IPS-18c (cell line): Measurements from ENCODE around the gene FBXL7.

ENCODE experiments used
- H3K4me3 ChIP-seq: 2 replicates; pipeline ENCODE4 v1.7.0; 2013; ENCODE audit warnings: low read depth, mild to moderate bottlenecking, low read length, moderate library complexity; ENCODE audit not compliant: insufficient read depth
- H3K9me3 ChIP-seq: one replicate; pipeline ENCODE4 v1.6.1; 2013; ENCODE audit warnings: mild to moderate bottlenecking, low read length, moderate library complexity; ENCODE audit not compliant: control insufficient read depth, insufficient read depth

FBXL7 gene

GRCh38 chr5:15727375-15727774 is 227.4 kb downstream of the FBXL7 start:
- Histone ChIP-seq H3K4me3 (no peak overlapping the region), H3K9me3 (no peaks in the 10 kb centered on the region)

DNA sequence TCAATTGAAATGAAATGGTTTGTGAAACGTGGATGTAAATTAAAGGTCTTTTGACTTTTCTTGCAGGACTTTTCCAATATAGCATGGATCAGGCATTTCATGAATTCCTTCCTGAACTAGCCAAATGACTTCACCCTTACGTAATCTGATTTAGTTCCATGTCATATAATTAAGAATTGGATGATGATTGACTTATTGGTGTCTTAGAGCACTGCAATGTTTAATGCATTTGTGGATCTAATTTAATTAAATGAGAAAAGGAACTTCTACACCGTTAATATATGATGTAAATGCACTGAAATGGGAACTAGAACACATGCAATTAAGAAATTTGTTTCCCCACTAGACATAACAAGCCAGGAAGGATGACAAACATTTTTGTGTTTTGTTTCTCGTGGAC is 228.8 kb downstream of the FBXL7 start:
- no peak overlapping the region for H3K4me3 ChIP-seq
- no peaks in the 10 kb centered on the region for H3K9me3 ChIP-seq

DNA sequence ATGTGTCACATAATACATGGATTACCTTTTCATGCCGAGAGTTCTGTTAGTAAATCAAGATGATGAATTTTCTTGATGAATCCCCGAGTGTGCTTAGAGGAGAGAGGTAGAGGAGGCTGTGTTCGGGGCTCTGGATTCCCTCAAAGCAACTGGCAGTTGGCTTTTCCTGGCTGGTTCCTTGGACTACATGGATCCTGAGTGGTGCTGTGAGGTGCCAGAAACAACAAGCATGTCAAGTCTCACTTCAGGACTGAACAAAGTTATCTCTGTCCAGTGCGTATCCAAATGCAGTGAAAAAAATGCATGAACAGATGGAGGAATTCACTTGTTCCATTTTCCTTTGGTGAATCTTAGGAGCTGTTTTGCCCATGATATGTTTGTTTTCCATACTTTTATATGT is 231.7 kb downstream of the FBXL7 start:
- Histone ChIP-seq H3K4me3 (no peak overlapping the region), H3K9me3 (no peaks in the 10 kb centered on the region)

GRCh38 chr5:15734058-15734457 is 234.1 kb downstream of the FBXL7 start:
- Histone ChIP-seq H3K4me3 (no peak overlapping the region), H3K9me3 (no peaks in the 10 kb centered on the region)

DNA sequence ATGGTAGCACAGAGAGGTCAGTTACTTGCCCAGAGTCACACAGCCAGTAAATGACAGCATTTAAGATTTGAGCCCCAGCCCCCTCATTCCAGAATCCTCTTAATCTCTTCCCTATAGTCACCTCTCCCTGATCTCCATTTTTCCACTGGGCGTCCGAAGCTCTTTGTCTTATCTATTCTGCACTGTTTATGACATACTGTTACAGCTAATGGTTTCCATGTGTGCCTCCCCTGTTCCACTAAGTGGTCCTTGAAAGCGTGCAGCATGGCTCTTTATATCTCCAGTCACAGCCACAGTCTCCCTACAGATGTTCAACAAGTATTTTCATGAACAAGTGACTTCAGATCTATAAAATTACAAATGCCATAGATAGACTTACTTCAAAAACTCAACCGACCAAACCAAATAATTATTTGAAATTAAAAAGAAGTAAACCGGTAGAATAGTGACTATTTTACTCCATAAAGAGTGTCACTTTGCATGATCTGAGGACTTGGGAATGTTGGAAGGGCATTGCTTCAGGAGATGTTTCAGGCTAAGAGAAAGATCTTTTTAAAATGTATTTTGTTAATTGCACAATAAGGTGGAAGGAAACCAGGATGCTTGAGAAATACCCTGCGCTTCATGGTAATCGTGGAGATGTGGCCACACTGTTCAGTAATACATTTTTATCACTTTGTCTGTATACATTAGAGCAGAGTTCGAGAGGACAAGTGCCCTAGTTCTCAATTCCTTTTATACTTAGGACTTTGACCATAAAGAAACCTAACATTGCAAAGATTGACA is 237.2 kb downstream of the FBXL7 start:
- Histone ChIP-seq H3K9me3 (no peaks in the 10 kb centered on the region), H3K4me3 (no peak overlapping the region)

DNA sequence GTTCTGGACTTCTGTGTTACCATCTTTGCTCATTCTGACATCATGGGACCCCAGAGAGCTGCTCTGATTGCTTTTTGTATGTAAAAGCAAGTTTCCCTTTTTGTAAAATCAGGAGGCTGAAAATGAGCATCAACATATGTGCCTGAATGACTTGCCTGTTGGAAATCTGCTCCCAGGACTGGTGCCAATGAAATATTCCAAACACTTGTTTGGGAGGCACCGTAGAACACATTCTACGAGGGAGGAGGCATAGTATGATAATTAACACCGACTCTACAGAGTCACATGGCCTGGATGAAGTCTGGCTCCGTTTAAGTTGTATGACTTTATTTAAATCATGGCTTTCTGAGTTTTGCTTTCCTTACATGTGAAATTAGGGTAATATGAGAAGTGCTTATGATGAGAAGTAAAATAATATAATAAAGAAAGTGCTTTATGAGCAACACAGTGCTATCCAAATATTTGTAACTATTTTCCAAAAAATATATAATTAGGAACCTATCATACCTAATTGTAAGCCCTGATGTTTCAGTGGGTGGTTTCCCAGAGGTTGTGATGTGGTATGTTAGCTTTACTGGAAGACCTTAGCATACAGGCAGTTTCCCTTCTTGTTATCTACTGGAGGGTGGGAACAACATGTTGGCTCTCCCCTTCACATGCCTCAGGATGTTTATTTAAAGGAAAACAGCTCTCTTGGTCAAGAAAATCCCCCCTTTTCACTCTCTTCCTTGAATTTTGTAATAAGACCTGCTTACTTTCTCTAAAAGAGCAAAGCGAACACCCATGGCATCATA is 238.1 kb downstream of the FBXL7 start:
- H3K9me3 ChIP-seq = peaks cover 3% of the 10 kb centered on the region
- no peak overlapping the region for H3K4me3 ChIP-seq

DNA sequence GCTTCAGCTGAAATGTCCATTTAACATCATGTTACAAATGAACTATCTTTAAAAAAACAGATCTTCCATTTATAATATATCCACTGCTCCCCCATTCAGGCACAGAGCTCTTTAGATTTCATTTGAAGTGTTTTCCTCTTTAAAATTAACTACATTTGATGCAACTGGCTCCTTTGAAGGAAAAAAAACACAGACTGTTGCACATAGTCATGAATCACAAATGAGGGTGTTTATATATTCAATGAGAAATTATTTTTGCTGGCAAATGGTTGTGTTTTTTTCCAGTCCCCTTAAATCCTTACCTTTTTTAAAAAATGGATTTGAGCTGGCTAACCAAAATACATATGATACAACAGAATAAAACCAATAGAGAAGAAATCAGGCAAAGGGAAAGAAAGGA is 240.4 kb downstream of the FBXL7 start:
- H3K9me3 ChIP-seq = peaks cover 10% of the 10 kb centered on the region
- no peak overlapping the region for H3K4me3 ChIP-seq

- Histone ChIP-seq H3K9me3 (peaks cover 13% of the 10 kb centered on the region), H3K4me3 (no peak overlapping the region)
Measured at GRCh38 chr5:15741591-15741990, 241.6 kb downstream of the FBXL7 start.

- peaks cover 13% of the 10 kb centered on the region for H3K9me3 ChIP-seq
- H3K4me3 ChIP-seq = no peak overlapping the region
Measured at GRCh38 chr5:15746833-15747232, 246.9 kb downstream of the FBXL7 start.

- no peak overlapping the region for H3K4me3 ChIP-seq
- H3K9me3 ChIP-seq = peaks cover 8% of the 10 kb centered on the region
Measured at GRCh38 chr5:15748266-15748665, 248.3 kb downstream of the FBXL7 start.

DNA sequence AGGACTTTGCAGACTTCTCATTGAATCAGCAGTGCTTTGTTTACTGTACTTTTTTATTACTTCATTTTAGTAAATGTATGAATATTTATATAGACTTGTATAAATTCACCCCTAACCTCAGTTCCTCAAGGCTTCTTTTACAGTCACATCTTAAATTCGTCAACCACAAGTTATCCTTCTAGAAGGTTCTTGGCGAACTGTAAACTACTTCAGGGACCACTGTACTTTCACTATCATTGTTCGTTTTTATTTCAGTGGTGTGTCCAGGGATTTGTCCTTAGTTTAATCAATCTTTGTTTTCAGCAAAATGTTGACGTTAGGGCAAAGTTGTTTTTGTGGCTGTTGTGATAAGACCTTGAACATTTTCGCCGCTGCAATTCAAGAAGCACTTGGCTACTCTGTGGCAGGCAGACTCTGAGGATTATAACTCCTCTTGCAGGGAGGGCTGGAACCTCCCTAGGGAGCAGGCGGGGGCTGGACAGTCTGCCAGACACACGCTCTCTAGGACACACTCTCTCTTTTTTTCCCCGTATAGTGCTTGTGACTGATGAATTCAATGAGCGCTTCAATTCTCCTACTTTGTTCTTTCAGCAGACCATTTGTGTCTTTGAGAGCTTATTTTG is 252.8 kb downstream of the FBXL7 start:
- Histone ChIP-seq H3K4me3 (no peak overlapping the region), H3K9me3 (no peaks in the 10 kb centered on the region)

GRCh38 chr5:15753752-15754151 is 253.8 kb downstream of the FBXL7 start:
- Histone ChIP-seq H3K4me3 (no peak overlapping the region), H3K9me3 (no peaks in the 10 kb centered on the region)

DNA sequence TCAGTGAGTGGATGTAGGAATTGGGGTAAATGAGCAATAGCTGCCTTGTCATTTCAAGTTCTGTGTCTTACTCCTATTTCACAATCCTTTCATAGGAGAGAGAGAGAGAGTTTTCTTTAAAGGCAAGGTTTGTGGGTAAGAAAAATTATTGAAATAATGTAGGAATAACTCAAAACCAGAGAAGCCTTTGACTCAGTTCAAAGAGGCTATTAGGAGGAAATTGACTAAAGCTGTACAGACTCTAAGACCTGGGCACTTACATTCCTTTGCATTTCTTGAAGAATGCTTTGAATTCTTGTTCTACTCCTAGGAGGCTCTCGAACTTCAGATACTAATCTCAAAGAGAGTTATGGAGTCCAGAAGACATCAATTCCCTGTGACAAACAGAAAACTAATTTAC is 257.1 kb downstream of the FBXL7 start:
- no peaks in the 10 kb centered on the region for H3K9me3 ChIP-seq
- H3K4me3 ChIP-seq = no peak overlapping the region

DNA sequence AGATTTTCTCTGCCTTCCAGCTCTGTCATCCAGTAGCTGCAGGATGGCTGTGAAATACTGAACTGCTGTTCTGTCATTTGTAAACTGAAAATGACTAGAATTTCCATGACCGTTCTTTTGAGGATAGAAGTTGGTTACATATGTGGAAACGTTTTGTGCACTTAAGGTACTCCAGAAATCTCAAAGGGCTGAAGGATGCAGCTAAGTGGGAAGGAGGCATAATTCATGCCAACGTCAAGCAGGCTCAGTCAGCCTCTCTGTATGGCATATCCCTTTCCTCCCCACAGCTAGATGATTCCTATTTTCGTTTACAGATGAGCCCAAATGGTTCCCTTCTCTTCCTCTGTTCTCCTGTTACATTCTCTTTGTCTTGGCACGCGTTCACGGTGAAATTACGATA is 257.6 kb downstream of the FBXL7 start:
- Histone ChIP-seq H3K4me3 (no peak overlapping the region), H3K9me3 (no peaks in the 10 kb centered on the region)

- Histone ChIP-seq H3K4me3 (no peak overlapping the region), H3K9me3 (no peaks in the 10 kb centered on the region)
Measured at GRCh38 chr5:15762668-15763067, 262.7 kb downstream of the FBXL7 start.

GRCh38 chr5:15763754-15764153 is 263.8 kb downstream of the FBXL7 start:
- no peaks in the 10 kb centered on the region for H3K9me3 ChIP-seq
- no peak overlapping the region for H3K4me3 ChIP-seq

DNA sequence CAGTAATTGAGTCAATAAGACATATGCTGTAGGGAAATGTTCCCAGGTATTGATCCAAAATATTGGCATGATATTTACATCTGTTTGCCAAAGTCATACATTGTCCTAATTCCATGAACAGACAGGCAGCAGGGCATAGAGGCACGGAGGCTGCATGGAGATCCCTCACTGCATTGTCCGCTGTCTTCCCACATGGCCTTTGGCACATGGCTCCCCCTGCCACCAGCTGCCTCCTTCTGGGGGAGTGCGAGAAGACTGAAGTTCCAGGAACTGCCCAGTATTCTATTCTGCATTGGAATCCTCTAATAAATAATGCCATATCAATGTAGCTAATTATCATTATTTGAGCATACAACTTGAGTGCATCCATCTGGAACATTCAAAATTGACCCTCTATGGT is 269.0 kb downstream of the FBXL7 start:
- H3K9me3 ChIP-seq = no peaks in the 10 kb centered on the region

GRCh38 chr5:15772131-15772530 is 272.2 kb downstream of the FBXL7 start:
- Histone ChIP-seq H3K4me3 (no peak overlapping the region), H3K9me3 (no peaks in the 10 kb centered on the region)

More for the DNA sequence above, 269.0 kb downstream of the FBXL7 start:
- no peak overlapping the region for H3K4me3 ChIP-seq
